Loucy (cell line): Measurements from ENCODE around the gene IL9.

ENCODE experiments used
- EZH2phosphoT487 ChIP-seq: fragments of 200-600 bp; IDR thresholded peaks from 2 replicates; pipeline ENCODE4 v1.6.1; 2018; ENCODE audit warnings: antibody characterized with exemption, mild to moderate bottlenecking, moderate library complexity, borderline replicate concordance
- TF ChIP-seq, protein P1 (sequence below): fragments of 200-600 bp; sonication (generic); conservative IDR thresholded peaks from 2 replicates; pipeline ENCODE4 v1.5.1; 2014; ENCODE audit warnings: mild to moderate bottlenecking, antibody characterized with exemption, low read length

DNA sequence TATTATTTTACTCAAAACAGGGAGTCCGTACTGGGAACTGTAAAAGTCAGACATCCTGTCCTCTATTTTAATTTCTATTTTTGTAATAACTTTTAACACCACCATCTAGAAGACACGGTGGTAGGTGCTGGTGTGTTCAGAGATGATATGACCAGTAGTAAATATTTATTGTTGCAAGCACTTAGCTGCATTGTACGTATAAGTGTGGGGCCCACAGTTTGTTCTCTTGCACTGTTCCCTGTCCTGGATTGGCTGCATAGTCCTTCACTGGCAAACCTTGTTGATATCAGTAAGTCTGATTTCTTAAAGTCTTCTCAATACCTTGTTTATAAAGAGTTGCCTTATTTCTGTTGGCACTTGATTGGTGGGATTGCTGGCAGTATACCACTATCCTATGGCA lies 24.6 kb upstream of the IL9 start:
- TF ChIP-seq, protein P1, sequence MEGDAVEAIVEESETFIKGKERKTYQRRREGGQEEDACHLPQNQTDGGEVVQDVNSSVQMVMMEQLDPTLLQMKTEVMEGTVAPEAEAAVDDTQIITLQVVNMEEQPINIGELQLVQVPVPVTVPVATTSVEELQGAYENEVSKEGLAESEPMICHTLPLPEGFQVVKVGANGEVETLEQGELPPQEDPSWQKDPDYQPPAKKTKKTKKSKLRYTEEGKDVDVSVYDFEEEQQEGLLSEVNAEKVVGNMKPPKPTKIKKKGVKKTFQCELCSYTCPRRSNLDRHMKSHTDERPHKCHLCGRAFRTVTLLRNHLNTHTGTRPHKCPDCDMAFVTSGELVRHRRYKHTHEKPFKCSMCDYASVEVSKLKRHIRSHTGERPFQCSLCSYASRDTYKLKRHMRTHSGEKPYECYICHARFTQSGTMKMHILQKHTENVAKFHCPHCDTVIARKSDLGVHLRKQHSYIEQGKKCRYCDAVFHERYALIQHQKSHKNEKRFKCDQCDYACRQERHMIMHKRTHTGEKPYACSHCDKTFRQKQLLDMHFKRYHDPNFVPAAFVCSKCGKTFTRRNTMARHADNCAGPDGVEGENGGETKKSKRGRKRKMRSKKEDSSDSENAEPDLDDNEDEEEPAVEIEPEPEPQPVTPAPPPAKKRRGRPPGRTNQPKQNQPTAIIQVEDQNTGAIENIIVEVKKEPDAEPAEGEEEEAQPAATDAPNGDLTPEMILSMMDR = no peak
- TF ChIP-seq EZH2phosphoT487 = no peak
